ENCODE data around the gene BAD. TPM values are rescaled to one million over a fixed set of nuclear protein-coding genes. Genes with fewer than 3 reads are reported as not detected.

BAD gene
- total and polyA plus RNA-seq, 10 of the 15 experiments (the other 5 are each of a cell fraction or from before 2014, with no cell fraction given): 1.5 to 67.2 (median 39.6) TPM

- peak; percentile 46 for TF ChIP-seq MYC (IDR thresholded peaks at IDR 0.05; ENCODE audit: insufficient read depth, insufficient read length, insufficient replicate concordance, low read length, severe bottlenecking)
- TF ChIP-seq CBX5 (IDR thresholded peaks at IDR 0.05; ENCODE audit: low read depth): no peak
- peak; percentile 18; the same call in 1 of the 2 replicates for TF ChIP-seq HDGF (IDR thresholded peaks at IDR 0.05)
- TF ChIP-seq E2F4 (IDR thresholded peaks at IDR 0.05; ENCODE audit: low read depth, low read length): no peak
- peak; percentile 39; the same call in 1 of the 2 replicates for TF ChIP-seq ATF2 (IDR thresholded peaks at IDR 0.05; ENCODE audit: low read length)
- TF ChIP-seq HCFC1 (IDR thresholded peaks at IDR 0.05; ENCODE audit: low read length): peak; percentile 65; the same call in 1 of the 2 replicates
- TF ChIP-seq NR2F1 (conservative IDR thresholded peaks at IDR 0.05): peak; percentile 60; the same call in 1 of the 2 replicates
- TF ChIP-seq MEF2A (IDR thresholded peaks at IDR 0.05; ENCODE audit: insufficient read depth, low read depth, low read length): 0 out of 2 replicates have a peak, but pooled peaks have one; percentile 3
- TF ChIP-seq TAF1 (IDR thresholded peaks at IDR 0.05; ENCODE audit: borderline replicate concordance, low read depth, low read length): peak; percentile 83
- TF ChIP-seq DPF2 (IDR thresholded peaks at IDR 0.05): peak; percentile 27; the same call in 1 of the 2 replicates
- TF ChIP-seq ZBTB11 (CRISPR knock-in tag; IDR thresholded peaks at IDR 0.05): no peak
- no peak for TF ChIP-seq RELA (IDR thresholded peaks at IDR 0.05; ENCODE audit: borderline replicate concordance, partially characterized antibody)
- TF ChIP-seq BHLHE40 (IDR thresholded peaks at IDR 0.05; ENCODE audit: borderline replicate concordance in 1 of 2, low read depth in 2 of 2, low read length in 1 of 2): peak; percentile 94 to 96
- no peak for TF ChIP-seq BCL11A (IDR thresholded peaks at IDR 0.05; ENCODE audit: low read depth, low read length)
- TF ChIP-seq ZNF217 (IDR thresholded peaks at IDR 0.05): no peak
- peak; percentile 75; the same call in 1 of the 2 replicates for TF ChIP-seq MXI1 (IDR thresholded peaks at IDR 0.05; ENCODE audit: low read depth, low read length)
- TF ChIP-seq SMC3 (IDR thresholded peaks at IDR 0.05; ENCODE audit: borderline replicate concordance, low read length): no peak
- TF ChIP-seq SMARCA5 (IDR thresholded peaks at IDR 0.05): peak; percentile 99
- no peak for TF ChIP-seq SRF (IDR thresholded peaks at IDR 0.05; ENCODE audit: low read depth in 2 of 2, low read length in 2 of 2)
- peak; percentile 92 for TF ChIP-seq SKIL (IDR thresholded peaks at IDR 0.05; ENCODE audit: low read depth, poor library complexity, severe bottlenecking)
- peak; percentile 90 for TF ChIP-seq NFYB (IDR thresholded peaks at IDR 0.05; ENCODE audit: insufficient read depth, low read depth, low read length)
Observed at GRCh38 chr11:64317325-64317960, 33.0 kb upstream of the BAD start, which contains the start of gene TRMT112 (continued).
